ENCODE measurements around the gene AKAP13. TPM values are rescaled to one million over a fixed set of nuclear protein-coding genes. Genes with fewer than 3 reads are reported as not detected.

Gene AKAP13
- total and polyA plus RNA-seq, 2 of the 13 experiments (the other 11 are each of a cell fraction or from before 2014, with no cell fraction given) = 6.7 to 27.1 TPM

DNA sequence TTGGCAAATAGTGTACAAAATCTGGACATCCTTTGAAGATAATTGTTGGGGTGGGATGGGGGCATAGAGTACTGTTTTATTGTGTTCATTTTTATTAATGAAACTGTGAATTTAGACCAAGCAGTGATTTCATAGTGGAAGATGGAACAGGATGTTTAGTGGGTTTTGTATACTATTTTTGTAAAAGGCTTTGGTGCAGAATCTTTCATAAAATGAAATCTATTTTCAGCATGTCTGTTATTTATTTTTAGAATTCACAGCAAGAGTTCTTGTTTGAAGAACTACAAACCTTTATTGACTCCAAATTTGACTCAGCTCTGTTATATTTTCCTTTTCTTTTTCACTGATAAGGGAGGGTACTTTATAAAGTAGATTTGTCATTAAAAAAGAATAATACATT, 145.4 kb downstream of the AKAP13 start:
- Histone ChIP-seq H4K20me1 (ENCODE audit: insufficient read depth, low read length) (no peaks in the 10 kb centered on the region), H3K36me3 (replicated peaks in 1 of 2; ENCODE audit: control insufficient read depth in 1 of 2, insufficient read depth in 2 of 2, low read length in 2 of 2) (peaks cover 1 to 12% of the 10 kb centered on the region in 2 experiments; a peak in 4 of 5 replicates), H3K27ac (ENCODE audit: extremely low read length, insufficient read depth, low read length) (no peak overlapping the region), H3K9me3 (ENCODE audit: low read length) (no peaks in the 10 kb centered on the region), H3K27me3 (ENCODE audit: control insufficient read depth in 1 of 2, insufficient read depth in 2 of 2, low read length in 2 of 2) (no peaks in the 10 kb centered on the region), H3K9ac (ENCODE audit: insufficient read depth, low read depth, low read length) (no peak overlapping the region), H3K4me1 (ENCODE audit: insufficient read depth, low read length) (no peaks in the 10 kb centered on the region), H2AFZ (ENCODE audit: low read length) (no peak overlapping the region), H3K4me2 (ENCODE audit: low read depth, low read length) (no peak overlapping the region), H3K79me2 (ENCODE audit: insufficient read depth, low read length) (no peaks in the 10 kb centered on the region), H3K4me3 (replicated peaks in 1 of 3; ENCODE audit: insufficient read depth in 1 of 3, low read depth in 2 of 3, low read length in 3 of 3) (no peak overlapping the region)
- BruUV-seq (replicated peaks) = no TSS peak
- ChIA-PET POLR2A (no interaction called here), CTCF (ENCODE audit: low intra/inter-chr PET ratio, low total read pairs) (no interaction called here)
- FAIRE-seq (no peak), ATAC-seq (no peak), DNase-seq (ENCODE audit: low spot score) (no peak)
- TF ChIP-seq ZNF543 (CRISPR knock-in tag; IDR thresholded peaks at IDR 0.05) (no peak), TAF1 (CRISPR knock-in tag; IDR thresholded peaks at IDR 0.05) (no peak), ZNF501 (CRISPR knock-in tag; IDR thresholded peaks at IDR 0.05) (no peak), MIER2 (CRISPR knock-in tag; IDR thresholded peaks at IDR 0.05) (no peak), AKAP8 (CRISPR knock-in tag; IDR thresholded peaks at IDR 0.05) (no peak), NFIC (IDR thresholded peaks at IDR 0.05; ENCODE audit: low read length) (no peak), XRCC5 (optimal IDR thresholded peaks at IDR 0.05; ENCODE audit: low read length) (no peak)
- intact Hi-C loops (cut with micrococcal nuclease; ENCODE audit: unreplicated experiment) = no loop called here
- in situ Hi-C loops (cut with HindIII; ENCODE audit: extremely low pct_ligation_motif_present, low pct_unique_long_range_greater_than_20kb) = no loop called here

- H2AFZ ChIP-seq (ENCODE audit: low read length) = no peak overlapping the region
- CTCF ChIA-PET (ENCODE audit: low intra/inter-chr PET ratio, low total read pairs) = no interaction called here
- no peak for DNase-seq (ENCODE audit: low spot score)
- H4K20me1 ChIP-seq (ENCODE audit: insufficient read depth, low read length) = no peaks in the 10 kb centered on the region
- WGBS (ENCODE audit: low lambda C conversion rate) = 97% methylated on average over 3 of the region's 3 CpGs
- TF ChIP-seq FIP1L1 (IDR thresholded peaks at IDR 0.05; ENCODE audit: borderline replicate concordance, insufficient read depth, low read depth, low read length) (no peak), ZNF326 (CRISPR knock-in tag; IDR thresholded peaks at IDR 0.05; ENCODE audit: borderline replicate concordance) (no peak), CERS6 (CRISPR knock-in tag; IDR thresholded peaks at IDR 0.05) (no peak), NFRKB (IDR thresholded peaks at IDR 0.05) (no peak), MYPOP (CRISPR knock-in tag; IDR thresholded peaks at IDR 0.05) (no peak)
- BruUV-seq (replicated peaks) = no TSS peak
- H3K4me2 ChIP-seq (ENCODE audit: low read depth, low read length) = no peak overlapping the region
- no peaks in the 10 kb centered on the region for H3K27me3 ChIP-seq (ENCODE audit: control insufficient read depth in 1 of 2, insufficient read depth in 2 of 2, low read length in 2 of 2)
- H3K4me1 ChIP-seq (ENCODE audit: insufficient read depth, low read length) = no peaks in the 10 kb centered on the region
- intact Hi-C loops (cut with micrococcal nuclease; ENCODE audit: unreplicated experiment) = no loop called here
- no peak for ATAC-seq
- no peak overlapping the region for H3K27ac ChIP-seq (ENCODE audit: extremely low read length, insufficient read depth, low read length)
- in situ Hi-C loops (cut with HindIII; ENCODE audit: extremely low pct_ligation_motif_present, low pct_unique_long_range_greater_than_20kb) = no loop called here
- peaks cover 0 to 8% of the 10 kb centered on the region in 2 experiments; a peak in 4 of 5 replicates for H3K36me3 ChIP-seq (replicated peaks in 1 of 2; ENCODE audit: control insufficient read depth in 1 of 2, insufficient read depth in 2 of 2, low read length in 2 of 2)
- no peaks in the 10 kb centered on the region for H3K9me3 ChIP-seq (ENCODE audit: low read length)
- H3K79me2 ChIP-seq (ENCODE audit: insufficient read depth, low read length) = no peaks in the 10 kb centered on the region
- no peak overlapping the region for H3K4me3 ChIP-seq (replicated peaks in 1 of 3; ENCODE audit: insufficient read depth in 1 of 3, low read depth in 2 of 3, low read length in 3 of 3)
- FAIRE-seq = no peak
- no peak overlapping the region for H3K9ac ChIP-seq (ENCODE audit: insufficient read depth, low read depth, low read length)
- POLR2A ChIA-PET = no interaction called here
These were observed 147.5 kb downstream of the AKAP13 start for GRCh38 chr15:85527895-85528294.
